ENCODE measurements around the gene C19orf67.
A peak's percentile ranks its signal among the peaks of the same experiment; 100 is the strongest.

C19orf67 gene

DNA sequence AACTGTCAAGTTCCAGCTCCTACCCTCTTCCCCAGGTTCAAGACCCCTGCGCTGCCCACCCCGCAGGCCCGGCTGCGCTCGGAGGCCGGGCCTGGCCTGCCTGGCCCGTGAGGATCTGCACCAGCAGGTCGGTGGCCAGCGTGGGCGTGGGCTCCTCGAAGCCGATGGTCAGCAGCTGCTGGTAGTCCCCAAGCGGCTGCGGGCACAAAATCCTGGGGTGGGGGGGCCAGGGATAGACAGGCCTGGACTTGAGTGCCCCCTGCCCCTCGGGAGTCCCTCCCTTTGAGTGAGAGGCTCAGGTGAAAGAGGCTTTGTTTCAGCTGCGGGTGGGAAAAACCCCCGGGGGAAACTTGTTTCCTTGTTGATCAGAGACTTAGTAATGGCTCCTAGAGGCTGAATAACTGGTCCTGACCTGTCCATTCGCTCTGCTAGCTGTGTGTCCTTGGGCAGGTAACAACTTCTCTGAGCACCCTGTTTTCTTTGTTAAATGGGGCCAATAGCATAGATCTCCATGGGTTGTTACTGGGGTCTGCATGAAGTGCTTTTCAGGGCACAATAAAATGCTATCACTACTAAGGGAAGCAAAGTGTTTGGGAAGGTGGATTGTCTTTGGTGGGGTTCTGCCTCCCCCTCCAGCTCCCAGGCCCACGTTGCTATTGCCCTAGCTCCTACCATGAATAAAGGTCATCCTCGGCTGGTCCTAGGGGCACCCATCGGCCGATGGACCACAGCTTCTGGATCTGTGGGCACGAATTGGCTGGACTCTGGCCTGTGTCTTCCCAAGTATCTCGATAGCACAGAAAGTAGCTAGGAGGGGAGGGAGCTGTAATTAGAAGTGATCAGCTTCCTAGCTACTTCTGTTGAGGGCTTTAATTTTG is 3.5 kb downstream of the C19orf67 start:
- no peak for DNase-seq (ENCODE audit: low read depth)

DNA sequence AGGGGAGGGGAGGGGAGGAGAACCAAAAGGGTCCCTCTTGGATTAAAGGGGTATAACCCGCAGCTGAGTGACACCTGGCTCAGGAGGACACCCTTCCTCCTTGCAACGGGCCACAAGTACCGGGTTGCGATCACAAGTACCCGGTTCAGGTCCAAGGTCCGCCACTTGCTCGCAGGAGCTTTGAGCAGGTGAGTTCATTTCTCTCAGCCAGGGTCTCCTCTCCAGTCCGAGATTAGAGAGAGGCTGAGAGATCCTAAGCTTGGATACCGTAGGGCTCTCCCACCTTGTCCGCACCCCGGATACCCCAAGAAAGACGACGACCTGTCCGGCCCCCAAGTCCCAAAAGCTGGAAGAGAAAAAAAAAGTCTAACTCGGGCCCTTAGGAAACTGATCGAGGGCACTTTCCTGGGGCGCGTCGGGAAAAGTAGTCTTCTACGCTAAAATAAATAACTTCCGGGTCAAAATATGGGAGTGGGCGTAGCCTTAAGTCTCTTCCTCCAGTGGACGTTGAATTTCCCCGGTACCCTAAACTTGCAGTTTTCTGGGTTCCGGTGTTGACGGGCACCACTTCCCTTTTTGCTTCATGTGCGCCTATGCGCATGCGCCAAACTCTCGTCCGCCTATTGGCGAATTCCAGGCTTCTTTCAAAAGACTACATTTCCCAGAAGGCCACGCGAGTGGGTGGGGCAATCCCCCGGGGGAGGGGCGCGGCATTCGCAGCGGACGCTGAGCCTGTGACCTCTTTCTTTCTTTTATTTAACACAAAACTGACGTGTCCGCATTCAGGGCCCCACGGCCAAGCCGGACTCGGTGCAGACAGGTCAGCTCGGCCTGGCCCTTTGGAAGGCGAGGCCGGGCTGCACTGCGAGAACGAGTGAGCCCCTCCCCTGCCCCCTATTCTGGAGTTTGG is 4.4 kb downstream of the C19orf67 start:
- DNase-seq (ENCODE audit: low read depth): peak; percentile 98

DNA sequence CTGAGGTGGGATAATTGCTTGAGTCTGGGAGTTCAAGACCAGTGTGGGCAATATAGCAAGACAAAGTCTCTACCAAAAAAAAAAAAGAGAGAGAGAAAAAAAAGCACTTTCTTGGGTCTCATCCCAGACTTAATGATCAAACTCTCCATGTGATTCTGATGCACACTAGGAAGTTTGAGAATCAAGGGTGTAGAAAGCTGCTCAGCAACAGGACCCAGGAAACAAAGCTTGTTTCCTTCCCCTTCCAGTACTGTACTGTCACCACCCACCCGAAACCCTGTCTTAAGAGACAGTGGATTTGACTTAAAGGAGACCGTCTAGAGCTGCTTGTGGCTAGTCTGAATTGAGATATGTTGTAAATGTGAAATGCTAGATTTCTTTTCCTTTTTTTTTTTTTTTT is 7.2 kb downstream of the C19orf67 start:
- no peak for DNase-seq (ENCODE audit: low read depth)

DNA sequence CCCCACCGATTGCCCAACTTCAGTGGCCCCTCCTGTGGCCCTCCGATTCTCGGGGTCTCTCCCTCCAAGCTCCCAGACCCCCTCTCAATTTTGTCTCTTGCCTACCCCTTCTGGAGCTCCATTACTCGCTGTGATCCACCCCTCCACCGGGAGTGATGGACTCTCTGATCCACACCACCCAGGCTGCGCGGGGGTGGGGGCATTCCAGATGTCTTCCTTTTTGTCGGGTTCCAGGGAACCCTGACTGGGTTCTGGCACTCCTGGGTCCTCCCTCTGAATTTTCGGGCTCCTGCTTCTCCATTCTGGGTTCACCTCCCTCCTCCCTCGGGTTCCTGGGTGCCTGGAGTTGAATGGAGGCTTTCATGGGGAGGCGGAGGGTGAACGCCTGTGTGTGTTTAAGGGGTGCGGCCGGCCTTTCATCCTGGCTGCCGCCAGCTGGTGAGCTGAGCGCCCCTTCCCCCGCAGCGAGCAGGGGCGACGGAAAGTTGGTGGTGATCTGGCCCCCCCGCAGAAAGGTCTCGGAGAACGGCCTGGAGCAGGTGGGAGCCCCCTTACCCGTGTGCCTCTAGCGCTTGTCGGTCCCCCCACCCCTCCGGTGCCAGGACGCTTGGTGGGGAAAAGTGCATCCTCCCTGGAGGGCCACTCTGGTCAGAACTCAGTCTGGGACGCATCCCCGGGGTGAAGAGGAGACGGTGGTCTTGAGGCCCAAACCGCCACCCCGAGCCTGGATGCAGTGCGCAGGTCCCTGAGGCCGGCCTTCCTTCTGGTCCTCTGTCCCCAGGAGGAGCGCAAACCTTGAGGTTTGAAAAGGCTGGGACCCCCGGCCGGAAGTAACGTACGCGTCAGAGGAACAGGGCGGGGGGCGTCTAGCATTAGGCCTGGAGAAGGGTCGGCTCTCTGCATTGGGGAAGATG is 11.4 kb downstream of the C19orf67 start:
- no peak for DNase-seq (ENCODE audit: low read depth)

DNA sequence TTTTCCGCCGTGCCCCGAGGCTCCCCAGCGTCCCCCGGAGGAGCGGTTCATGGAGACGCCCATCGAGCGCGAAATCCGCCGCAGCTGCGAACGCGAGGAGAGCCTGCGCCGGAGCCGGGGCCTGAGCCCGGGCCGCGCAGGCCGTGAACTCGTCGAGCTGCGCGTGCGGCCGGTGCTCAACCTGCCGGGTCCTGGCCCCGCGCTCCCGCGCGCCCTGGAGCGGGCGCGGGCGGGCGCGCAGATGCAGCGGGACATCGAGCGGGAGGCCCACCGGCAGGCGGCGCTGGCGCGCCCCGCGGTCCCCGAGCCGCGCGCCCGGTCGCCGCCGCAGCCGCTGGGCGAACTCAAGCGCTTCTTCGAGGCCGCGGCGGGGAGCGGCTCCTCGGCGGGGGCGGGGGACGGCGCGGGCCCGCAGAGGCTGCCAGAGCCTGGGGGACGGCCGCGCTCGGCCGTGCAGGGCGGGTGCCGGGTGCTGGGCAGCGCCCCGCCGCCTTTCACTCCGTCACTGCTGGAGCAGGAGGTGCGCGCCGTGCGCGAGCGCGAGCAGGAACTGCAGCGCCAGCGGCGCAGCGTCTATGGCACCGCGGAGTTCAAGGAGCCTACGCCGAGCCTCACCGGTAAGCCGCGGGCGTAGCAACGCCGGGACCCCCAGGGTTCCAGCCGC is 12.2 kb downstream of the C19orf67 start:
- peak; percentile 62 for DNase-seq (ENCODE audit: low read depth)

DNA sequence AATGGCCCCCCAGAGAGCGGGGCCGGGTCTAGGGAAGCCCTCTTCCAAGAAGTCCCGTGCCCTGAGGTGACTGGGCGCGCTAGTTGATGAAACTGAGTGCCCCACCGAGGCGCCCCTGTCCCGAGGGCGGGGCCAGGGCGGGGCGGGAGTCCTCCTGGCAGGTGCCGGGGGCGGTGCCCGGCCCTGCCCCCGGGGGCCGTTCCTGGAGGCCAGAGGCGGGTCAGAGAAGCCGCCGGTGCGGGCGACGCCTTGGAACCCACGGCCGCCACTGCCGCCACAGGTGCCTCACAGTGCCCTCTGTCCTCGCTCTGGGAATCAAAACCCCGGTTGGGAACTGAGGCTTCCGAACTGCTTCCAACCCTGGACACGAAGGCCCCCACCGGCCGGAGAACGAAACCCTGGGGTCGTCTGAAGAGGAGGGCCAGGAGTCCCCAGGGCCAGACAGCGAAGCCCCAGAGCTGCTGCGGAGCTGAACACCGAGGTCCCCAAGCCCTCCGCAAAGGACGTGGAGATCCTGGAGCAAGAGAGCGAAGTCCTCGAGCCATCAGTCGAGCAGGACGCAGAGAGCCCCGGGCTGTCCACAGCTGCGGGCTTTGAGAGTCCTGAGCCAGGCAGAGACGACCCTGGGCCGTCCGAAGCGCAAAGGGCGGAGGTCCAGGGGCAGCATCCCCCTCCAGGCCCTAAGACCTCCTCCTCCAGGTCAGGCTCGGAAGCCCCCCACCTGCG is 12.9 kb downstream of the C19orf67 start, which contains the start of gene MISP3:
Gene MISP3, plus strand, starts transcription at position 252 of the 726 bp plus-strand sequence. CDS start 524 bp downstream, outside the sequence.
- no peak for DNase-seq (ENCODE audit: low read depth)

DNA sequence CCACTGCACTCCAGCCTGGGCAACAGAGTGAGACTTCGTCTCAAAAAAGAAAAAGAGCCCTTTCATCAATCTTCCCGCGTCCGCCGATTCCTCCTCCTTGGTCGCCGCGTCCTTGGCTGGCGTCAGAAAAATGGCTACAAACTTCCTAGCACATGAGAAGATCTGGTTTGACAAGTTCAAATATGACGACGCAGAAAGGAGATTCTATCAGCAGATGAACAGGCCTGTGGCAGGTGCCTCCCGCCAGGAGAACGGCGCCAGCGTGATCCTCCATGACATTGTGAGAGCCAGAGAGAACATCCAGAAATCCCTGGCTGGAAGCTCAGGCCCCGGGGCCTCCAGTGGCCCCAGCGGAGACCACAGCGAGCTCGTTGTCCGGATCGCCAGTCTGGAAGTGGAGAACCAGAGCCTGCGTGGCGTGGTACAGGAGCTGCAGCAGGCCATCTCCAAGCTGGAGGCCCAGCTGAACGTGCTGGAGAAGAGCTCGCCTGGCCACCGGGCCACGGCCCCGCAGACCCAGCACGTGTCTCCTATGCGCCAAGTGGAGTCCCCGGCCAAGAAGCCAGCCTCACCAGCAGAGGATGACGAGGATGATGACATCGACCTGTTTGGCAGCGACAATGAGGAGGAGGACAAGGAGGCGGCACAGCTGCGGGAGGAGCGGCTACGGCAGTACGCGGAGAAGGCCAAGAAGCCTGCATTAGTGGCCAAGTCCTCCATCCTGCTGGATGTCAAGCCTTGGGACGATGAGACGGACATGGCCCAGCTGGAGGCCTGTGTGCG is 15.1 kb downstream of the C19orf67 start:
- DNase-seq (ENCODE audit: low read depth): no peak

DNA sequence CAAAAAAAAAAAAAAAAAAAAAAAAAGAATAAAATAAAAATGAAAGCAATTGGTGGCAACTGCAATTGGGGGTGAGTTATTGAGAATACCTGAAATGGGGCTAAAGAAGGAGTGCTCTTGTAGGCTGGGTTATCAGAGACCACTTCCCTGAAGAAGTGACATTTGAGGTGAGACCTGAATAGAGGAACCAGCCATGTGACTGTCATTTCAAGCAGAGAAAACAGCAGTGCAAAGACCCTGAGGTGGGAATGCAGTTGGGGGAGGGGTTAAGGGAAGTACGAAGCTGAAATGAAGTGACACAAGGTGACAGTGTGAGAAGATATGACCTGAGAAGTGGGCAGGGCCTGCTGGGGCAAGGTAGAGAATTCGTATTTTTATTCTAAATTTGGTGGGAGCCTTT is 19.4 kb downstream of the C19orf67 start:
- DNase-seq (ENCODE audit: low read depth): no peak

DNA sequence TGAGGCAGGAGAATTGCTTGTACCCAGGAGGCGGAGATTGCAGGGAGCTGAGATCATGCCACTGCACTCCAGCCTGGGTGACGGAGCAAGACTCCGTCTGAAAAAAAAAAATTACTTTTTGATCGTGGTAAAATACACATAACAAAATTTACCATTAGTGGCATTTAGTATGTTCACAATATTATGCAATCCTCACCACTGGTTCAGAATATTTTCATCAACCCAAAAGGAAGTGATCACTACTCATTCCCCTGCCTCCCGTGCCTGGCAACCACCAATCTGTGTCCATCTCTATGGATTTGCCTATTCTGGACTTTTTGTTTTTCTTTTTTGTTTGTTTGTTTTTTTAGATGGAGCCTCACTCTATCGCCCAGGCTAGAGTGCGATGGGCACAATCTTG is 22.5 kb downstream of the C19orf67 start:
- no peak for DNase-seq (ENCODE audit: low read depth)

DNA sequence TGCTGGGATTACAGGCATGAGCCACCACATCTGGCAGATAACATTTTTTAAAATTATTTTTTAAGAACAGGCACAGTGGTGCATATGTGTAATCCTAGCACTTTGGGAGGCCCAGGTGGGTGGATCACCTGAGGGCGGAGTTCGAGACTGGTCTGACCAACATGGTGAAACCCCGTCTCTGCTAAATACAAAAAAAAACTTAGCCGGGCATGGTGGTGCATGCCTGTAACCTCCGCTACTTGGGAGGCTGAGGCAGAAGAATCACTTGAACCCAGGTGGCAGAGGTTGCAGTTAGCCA is 23.1 kb downstream of the C19orf67 start:
- no peak for DNase-seq (ENCODE audit: low read depth)

DNA sequence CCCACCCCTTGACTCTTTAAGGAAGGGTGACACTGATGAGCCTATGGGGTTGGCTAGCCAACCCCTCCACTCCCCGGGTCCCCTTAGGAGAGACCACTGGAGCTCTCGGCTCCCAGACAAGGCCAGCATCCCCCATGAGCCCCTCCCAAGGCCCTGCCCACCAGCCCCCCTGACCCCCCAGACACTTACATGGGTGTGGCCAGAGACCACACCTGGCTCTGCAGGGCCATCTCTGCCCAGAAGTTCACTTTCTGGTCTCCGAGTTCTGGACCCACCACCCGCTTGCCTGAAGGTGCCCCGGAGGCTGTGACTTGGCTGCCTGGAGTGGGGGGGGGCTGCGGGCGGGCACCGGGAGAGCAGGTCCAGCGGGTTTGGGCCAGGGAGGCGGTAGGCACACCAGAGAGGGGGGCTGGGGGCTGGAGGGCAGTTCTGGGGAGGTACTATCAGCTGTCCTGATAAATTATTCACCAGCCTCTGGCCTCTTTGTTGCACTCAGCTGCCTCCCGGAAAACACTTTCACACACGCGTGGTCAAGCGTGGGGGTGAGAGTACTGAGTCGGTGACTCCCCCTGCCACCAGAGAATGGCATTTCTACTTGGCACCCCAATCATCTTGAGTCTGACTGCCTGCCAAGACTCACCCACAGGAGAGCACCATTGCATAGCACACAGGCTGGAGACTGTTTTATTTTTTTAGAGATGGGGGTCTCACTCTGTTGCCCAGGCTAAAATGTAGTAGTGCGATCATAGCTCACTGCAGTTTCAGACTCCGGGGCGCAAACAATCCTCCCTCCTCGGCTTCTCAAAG is 23.6 kb downstream of the C19orf67 start, which contains the start of gene PALM3:
Gene PALM3, minus strand, starts transcription at position 326 of the 807 bp plus-strand sequence. Its CDS starts 96 bp downstream, at position 230.
- no peak for DNase-seq (ENCODE audit: low read depth)

DNA sequence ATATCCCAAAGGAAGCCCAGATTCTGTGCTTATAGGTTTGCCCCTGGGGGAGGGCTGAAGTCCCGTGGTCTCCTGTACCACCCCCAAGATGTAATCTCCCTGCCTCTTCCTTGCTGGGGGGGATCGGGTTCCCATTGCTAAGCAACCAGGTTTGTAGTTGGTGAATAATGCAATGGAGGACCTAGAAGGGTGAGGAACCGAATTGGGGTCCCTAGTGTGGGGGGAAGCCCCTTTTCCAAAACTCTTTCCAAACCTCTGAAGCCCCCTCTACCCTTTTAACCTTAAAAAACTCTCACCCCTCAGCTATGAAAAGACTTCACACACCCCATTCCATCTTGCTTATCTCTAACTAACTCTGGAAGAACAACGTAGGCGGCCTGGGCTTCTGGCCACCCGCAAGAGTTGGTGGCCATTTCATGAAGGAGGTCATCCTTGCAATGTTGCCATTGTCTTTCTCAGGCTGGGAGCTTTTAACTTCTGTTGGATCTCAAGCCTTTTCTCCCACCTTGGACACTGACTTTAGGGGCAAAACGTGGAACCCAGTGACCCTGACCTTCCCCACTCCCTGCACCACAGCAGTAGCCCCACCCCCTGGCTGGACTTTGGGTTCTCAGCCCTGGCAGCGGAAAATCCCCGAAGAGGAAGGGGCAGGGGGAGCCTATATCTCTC is 24.4 kb downstream of the C19orf67 start:
- no peak for DNase-seq (ENCODE audit: low read depth)

DNA sequence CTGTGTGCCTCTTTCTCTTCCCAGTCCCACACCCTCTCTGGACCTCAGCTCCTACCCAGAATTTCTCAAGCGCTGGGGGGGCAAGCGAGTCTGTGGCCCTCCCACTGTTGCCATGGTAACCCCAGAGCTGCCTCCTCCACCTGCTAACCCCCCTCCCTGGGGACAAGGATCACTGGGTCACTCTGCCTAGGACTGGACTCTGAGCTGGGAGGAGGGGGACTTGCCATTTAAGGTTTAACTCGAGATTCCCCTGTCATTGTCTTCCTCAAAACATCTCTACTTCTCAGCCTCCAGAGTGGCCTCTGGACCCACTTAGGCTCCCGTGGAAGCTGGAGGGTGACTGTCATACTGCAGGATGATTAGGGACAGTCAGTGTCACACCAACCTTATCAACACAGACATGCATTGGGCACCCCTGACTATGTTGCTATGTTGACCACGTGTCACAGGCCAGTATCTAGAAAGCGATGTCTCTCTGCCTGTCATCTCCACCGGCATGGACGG is 25.9 kb downstream of the C19orf67 start:
- no peak for DNase-seq (ENCODE audit: low read depth)

DNA sequence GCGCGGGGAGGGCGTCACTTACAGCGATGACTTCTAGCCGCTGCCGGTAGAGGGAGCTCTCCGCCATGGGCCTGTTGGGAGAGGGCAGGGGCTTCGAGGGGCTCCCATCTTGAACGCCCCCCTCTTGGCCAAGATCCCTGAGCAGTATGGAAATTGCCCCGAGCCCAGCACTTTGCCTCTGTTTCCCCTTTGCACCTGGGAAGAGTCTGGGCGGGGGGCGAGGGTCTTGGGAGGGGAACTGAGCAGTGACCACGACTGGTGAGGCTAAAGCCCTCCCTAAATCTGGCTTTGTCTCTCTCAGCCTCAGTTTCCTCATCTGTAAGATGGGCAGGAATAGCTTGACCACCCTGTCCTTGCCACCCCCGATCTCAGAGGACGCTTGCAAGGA is 26.5 kb downstream of the C19orf67 start:
- DNase-seq (ENCODE audit: low read depth): peak; percentile 17

DNA sequence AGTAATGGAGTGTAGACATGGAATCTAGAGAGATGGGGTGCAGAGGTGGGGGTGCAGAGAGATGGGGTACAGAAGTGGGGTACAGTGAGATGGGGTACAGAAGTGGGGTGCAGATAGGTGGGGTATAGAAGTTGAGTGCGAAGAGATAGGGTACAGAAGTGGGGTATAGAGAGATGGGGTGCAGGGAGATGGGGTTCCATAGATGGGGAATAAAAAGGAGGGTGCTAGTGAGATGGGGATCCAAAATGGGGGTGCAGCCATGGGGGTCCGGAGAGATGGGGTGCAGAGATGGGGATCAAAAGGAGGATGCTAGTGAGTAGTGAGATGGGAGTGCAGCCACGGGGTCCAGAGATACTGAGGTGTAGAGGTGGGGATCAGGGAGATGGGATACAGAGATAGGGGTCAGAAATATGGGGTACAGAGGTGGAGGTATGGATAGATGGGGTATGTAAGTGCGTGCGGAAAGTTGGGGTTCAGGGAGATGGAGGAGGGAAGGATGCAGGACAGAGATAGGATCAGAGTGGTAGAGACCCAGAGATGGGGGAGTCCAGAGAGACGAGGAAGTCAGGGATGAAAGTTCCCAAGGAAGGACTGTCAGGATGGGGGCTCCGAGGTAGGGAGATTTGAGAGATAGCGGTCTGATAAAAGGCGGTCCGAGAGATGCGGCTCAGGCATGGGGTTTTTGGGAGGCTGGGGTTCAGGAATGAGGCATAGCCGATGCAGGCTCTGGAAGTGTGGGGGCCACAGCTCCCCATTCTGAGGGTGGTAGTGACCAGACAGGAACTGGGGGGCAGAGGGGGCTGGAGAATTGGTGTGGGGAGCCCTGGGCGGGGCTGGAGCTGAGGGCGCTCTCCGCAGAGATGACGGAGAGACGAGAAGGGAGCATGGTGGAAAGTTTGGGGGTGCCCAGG is 27.1 kb downstream of the C19orf67 start:
- no peak for DNase-seq (ENCODE audit: low read depth)

DNA sequence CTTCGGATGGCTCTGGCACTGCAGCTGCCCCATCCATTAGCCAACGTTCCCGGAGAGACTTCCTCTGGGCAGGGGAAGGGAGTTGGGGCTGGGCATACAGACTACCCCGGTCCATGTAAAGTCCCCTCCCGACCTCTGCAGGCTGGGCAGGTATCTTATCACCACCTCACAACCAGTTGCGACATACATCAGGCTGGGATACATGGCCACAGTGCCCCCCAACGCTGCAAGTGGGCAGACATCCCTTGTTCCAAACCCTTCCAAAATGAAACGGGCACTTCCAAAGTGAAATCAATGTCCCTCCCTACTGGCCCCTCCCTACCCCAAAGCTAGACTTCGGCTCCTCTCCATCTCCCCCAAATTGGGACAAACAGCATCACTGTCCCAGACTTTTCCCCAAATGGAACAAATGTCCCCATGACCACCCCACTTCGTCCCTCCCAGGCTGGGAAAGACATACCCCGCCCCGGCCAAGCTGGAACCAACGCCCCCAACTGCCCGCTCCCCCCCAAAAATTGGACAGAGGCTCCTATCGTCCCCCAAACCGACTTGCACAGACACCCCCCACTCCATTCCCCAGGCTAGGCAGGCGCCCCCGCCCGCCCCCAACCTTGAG is 28.7 kb downstream of the C19orf67 start:
- DNase-seq (ENCODE audit: low read depth): no peak

Data from stimulated activated CD8-positive, alpha-beta memory T cell treated with anti-CD3 and anti-CD28 coated beads, Interleukin-12 subunit alpha, Interleukin-12 subunit beta, amount 100 ng/mL, for 4 hours (primary cell).